Dermis blood vessel endothelial cell (primary cell): ENCODE results near the gene ZDHHC12. TPM values are rescaled to one million over a fixed set of nuclear protein-coding genes. Genes with fewer than 3 reads are reported as not detected.

Experiments
- DNase-seq: peaks from one replicate; pipeline ENCODE4 v3.0.0; 2010
- total RNA-seq: library from RNA; depleted of rRNA; stranded (reverse); fragments of >200 nt; gene quantifications from 2 replicates; pipeline ENCODE4 v1.2.3, GENCODE V29; 2014

ZDHHC12 gene
- total RNA-seq, 1 donor from 2014 or later: 41.0 TPM

DNA sequence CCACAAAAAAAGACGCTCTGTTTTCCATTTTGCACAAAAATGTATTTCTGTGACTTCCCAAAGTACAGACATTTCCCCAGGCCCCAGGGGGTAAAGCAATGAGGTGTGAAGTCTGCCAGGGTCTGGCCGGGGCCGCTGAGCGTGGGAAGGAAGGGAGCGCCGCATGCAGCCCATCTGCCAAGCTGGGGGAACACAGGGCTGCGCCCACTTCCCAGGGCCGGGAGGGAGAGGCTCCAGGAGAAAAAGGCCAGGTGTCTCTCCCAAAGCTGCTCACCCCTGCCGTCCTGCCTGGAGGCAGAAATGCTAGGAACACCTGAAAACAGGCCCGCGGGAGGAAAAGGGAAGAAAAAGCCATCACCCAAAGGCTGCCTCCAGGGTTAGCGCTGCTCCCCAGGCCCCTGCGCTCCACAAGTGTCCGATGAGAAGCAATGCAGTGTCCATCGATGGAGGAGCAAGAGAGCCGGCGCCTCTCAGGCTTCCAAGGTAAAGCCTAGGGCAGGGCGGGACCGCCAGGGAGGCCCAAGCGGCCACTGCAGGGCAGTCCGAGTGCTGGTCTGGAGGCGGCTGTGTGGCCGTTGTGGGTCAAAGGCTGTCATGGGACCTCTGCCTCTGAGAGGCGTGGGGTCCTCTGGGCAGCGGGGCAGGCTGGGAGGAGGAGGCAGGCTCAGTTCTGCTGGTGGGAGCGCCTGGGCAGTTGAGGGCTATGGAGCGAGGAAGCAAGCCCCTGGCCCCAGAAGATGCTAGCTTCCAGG is 6.0 kb upstream of the ZDHHC12 start:
- no peak for DNase-seq

DNA sequence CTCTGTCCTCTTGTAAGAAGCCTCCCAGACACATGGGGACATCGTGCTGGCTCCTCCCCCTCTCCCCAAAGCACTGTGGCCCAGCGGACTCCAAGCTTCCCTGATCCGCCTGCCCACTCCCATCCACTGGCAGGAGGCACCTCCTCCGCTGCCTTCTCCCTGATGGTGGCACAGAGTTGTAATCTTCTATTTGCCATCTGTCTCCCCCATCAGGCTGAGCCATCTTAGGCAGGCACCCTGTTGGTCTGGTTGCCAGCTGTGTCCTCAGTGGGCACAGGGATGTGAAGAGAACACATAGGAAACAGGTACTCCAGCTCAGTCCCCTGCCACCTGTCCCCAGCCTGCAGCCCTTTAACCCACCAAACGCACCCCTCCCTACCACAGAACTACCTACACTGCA is 5.4 kb upstream of the ZDHHC12 start:
- no peak for DNase-seq

DNA sequence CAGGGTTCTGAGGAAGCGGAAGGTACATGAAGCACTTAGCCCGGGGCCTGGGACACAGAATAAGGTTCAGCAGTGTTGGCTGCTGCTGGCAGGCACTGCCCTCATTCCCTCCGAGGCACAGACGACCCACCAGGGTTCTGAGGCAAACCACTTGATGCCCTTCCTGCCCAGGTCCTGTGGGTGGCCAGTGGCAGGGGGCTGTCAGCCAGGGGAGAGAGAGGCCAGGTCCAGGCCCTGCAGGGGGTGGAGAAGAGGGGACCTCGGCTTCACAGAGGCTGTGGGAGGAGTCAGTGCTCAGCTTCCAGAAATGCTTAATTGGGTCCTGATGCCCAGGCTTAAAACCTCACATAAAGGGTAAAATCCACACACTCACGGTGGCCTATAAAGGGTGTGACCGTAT is 4.4 kb upstream of the ZDHHC12 start:
- no peak for DNase-seq

DNA sequence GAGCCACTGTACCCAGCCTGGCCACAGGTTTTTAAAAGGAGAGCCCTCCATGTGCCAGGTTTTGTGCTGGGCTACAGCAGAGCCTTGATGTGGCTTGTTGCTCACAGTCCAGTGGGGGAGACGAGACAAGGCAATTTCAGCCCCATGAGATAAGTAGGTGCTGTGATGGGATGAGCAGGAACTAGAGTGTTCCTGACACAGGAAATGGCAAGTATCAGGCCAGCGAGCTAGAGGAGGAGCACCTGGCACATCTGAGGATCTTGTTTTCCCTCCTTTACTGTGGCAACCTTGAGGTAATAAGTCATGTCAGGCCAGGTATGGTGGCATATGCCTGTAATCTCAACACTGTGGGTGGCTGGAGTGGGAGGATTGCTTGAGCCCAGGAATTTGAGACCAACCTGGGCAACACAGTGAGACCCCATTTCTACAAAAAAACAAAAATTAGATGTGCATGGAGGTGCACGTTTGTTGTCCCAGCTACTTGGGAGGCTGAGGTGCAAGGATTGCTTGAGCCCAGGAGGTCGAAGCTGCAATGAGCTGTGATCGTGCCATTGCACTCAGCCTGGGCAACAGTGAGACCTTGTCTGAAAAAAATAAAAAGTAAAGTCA is 3.8 kb upstream of the ZDHHC12 start:
- no peak for DNase-seq

DNA sequence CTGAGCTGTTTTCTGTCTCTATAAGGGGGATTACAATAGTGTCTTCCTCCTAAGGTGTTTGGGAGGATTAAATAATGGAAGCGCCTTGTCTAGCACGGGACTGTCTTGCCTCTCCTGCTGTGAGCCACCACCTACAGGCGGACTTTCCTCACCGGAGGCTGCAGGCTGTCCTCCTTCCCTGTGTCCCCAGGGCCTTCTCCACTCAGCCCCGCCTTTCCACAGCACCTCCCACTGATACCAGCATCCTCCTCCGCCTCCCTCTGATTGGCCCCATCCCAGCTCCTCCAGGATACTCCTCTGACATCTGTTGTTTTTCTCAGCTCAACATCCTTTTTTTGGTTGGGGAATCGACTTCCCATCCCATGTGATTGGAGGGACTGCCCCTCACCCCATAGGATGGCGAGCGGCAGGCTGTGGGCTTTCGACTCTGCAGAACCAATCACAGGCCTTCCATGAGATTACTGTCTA is 851 bp upstream of the ZDHHC12 start:
- DNase-seq: peak; percentile 83

DNA sequence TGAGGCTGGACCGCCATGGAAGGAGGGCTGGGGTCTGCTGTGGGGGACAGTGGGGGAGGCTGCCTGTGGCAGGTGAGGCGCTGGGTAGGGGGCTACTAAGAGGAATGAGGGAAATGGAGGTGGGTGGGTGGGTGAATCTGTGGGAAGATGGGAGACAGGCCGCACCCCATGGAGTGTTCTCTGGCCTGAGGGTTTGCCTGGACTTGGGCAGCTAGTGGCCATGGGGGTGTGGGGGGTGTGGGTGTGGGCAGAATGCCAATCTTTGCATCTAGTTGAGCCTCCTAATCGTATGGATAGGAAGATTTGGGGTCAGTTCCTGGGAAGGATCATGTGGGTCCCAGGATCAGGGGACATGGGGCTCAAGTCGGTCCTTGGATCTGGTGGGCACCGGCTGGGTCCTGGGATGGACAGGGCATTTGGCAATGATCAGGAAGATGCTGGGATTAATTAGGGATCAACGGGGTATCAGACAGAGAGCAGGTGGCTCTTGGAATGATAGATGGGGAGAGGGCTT is 518 bp downstream of the ZDHHC12 start:
- DNase-seq: peak; percentile 25

DNA sequence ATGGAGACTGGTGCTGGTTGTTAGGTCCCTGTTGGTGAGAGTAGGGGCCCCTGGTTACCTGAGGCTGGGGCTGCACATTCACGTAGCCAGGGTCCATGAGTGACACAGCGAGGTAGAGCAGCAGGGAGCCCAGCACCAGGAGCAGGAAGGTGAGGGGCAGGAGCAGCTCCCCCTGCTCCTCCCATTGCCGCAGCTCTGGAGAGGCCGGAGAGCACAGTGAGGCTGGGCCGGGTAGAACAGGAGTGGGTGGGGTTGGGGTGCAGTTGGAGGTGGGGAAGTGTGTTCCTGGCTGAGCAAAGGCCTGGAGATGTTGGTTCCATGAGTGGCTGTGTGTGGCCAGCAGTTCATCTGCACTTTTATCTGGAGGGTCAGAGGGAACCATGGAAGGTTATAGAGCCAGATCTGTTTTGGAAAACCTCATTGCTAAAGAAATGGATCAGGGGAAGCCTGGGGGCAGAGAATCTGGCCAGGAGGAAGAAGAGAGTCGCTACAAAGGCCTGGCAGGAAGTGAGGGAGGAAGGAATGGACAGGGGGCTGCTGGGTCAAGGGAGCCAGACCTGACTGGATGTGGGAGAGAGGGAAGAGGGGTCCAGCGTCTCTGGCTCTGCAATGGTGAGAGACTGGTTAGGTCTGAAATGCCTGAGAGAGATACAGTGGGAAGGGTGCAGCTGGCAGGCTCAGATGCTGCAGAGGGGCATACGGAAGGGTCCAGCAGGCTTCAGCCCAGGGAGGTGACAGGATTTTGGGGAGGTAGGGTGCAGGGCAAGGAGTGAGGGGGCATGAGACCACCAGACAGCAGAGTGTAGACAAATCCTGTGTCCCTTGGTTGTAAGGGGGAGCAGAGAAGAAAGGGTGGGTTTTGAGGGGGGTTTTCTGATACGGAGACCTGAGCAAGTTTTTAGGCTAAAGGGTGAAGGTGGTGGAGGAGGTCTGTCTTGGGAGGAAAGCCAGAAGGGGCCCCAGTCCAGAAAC is 1.3 kb downstream of the ZDHHC12 start:
- DNase-seq: no peak

DNA sequence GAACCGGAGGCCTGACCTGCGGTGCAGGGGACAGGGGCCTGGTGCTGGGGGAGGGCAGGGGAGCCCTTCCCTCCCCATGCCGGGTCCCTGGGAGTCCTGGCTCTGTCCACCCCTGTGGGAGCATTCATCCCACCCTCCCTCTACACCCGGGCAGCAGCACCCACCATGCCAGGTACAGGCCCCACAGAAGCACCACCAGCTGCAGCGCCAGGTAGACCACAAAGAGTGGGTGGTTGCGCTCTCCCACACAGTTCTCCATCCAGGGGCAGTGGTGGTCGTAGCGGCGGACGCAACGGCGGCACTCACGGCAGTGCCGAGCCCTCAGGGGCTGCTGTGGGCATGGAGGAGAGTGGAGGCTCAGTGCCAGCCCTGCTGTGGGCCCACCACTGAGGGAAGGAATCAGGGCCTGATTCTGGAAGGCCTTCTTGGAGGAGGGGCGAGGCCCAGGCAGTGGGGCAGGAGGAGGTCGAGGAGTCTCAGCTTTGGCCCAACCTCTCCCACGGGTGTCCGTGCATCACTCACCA is 2.4 kb downstream of the ZDHHC12 start:
- no peak for DNase-seq

DNA sequence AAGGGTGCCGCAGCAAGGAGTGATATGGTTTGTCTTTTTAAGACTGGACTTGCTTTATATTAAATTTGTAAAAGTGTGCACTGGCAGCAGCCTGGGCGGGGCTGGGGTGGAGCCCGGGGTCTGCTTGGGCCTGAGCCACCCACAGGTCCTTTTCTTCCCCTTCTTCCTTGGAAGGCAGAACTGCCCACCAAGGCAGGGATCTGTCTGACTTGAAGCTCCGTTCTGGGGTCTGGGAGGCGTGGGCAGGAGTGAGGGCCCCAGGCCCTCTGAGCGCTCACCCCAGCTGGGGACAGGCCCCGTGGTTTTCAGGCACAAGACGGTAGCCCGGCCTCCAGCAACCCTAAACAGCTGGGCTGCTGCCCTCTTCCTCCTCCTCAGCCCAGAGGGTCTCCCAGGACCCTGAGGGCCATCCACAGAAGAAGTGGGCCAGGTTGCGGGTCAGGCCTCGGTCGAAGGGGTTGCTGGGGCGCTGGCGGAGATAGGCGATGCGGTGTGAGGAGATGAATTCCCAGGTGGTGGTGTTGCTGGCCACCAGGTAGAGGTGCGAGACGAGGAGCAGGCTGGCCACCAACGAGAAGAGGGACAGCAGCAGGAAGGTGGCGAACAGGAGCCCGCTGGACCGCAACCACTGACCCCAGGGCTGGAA is 3.0 kb downstream of the ZDHHC12 start:
- DNase-seq: no peak

DNA sequence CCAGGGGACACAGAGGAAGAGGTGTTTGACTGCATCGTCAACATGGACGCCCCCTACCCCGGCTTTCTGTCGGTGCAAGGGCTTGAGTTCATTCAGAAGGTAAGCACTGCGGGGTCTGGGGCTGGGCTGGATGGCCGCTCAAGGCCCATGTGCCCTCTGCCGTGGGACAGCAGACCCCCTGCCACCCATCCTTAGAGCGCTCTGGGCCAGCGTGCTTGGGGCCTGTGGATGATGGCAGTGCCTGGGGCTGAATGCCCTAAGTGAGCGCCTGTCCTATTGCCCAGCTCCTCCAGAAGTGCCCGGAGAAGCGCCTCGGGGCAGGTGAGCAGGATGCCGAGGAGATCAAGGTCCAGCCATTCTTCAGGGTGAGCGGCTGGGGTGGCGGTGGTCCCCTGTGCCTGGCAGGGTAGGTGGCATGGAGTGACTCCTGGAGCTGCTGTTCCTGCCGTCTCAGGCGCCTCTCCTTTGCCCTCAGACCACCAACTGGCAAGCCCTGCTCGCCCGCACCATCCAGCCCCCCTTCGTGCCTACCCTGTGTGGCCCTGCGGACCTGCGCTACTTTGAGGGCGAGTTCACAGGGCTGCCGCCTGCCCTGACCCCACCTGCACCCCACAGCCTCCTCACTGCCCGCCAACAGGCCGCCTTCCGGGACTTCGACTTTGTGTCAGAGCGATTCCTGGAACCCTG is 3.9 kb downstream of the ZDHHC12 start:
- no peak for DNase-seq

DNA sequence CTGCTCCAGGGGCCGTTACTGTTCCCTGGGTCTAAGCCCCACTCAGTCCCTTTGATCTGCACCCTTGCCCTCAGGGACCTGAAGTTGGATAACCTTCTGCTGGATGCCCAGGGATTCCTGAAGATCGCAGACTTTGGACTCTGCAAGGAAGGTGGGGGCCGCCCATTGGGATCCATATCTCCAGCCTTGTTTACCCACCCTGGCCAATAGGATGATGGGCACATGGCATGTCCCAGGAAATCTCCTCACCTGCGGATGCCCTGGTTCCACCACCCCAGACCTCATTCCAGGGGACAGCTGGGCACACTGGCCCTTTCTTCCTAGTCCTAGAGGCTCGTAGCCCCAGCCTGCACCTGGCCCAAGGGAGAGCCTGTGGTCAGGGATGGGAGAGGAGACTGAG is 5.5 kb downstream of the ZDHHC12 start:
- no peak for DNase-seq

DNA sequence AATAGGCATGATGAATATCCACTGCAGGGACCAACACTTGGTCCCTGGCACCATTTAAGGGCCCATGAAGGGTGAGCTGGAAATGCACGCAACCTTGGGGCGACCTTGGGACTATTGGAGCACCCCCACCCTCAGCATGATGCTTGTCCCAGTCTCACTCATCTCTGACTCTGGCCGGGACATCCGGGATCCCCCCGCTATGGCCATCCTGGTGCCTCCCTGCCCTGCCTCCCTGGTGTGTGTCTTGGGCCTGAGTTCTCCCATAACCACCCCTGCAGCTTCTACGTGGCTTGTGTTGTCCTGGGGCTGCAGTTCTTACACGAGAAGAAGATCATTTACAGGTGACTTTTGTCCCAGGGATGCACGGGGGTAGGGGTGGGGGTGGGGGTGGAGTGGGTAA is 5.9 kb downstream of the ZDHHC12 start:
- DNase-seq: no peak

DNA sequence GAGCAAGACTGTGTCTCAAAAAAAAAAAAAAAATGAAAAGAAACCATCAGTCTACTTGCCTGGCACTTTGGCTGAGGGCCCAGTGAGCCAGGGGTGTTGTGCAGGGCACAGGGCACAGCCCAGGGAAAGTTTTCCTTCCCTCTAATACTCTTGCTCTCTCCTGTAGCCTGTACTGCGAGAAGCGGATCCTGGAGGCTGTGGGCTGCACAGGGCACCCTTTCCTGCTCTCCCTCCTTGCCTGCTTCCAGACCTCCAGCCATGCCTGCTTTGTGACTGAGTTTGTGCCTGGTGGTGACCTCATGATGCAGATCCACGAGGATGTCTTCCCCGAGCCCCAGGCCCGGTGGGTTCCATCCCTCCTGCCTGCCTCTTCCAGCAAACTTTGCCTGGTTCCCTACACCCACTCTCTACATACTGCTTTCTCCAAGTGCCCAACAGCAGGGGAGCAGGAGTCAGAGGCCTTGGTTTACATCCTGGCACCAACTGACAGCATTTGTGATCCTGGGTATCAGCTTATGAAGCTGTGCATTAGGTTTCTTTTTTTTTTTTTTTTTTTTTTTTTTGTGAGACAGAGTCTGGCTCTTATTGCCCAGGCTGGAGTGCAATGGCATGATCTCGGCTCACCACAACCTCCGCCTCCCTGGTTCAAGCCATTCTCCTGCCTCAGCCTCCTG is 7.2 kb downstream of the ZDHHC12 start:
- no peak for DNase-seq

DNA sequence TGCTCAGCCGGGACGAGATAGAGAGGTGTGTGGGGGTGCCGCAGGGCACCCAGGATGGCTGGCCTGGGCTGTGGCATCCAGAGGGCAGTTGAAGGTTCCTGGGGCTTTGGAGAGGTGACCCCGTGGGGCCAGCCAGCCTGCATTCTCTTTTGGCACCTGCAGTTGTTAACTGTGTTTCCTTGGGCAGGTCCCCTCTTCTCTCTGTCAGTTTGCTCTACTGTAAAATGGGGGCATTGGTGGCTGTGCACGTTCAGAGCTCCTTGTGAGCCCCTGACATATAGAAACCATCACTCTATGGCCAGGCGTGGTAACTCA is 8.5 kb downstream of the ZDHHC12 start:
- DNase-seq: no peak

DNA sequence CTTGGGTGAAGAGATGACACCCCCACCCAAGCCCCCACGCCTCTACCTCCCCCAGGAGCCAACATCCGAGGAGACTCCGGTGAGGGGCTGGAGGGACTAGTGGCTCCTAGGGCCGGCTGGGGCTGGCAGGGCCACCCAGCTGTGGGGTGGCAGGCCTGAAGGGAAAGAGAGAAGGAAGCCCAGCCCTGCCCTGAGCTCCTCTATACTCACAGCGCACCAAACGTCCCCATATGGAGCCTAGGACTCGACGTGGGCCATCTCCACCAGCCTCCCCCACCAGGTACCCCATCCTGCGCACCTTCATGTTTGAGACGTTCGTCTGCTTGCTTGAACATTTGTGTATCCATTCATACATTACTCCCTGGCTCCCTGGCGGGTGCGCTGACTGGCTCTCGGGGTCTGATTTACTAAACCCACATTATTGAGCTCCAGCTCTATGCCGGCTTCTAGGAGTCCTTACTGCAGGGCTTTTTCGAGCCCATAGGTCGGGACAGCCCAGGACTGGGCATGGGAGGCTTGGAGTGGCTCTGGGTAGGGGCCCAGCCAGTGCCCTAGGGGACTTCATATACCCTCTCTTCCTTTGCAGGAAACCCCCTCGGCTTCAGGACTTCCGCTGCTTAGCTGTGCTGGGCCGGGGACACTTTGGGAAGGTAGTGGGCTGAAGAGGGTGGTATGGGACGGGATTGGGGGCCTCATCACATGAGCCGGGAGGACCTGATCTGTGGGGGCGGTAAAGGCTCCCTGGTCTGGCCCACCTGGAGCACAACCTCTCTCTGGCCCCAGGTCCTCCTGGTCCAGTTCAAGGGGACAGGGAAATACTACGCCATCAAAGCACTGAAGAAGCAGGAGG is 9.1 kb downstream of the ZDHHC12 start:
- DNase-seq: no peak

DNA sequence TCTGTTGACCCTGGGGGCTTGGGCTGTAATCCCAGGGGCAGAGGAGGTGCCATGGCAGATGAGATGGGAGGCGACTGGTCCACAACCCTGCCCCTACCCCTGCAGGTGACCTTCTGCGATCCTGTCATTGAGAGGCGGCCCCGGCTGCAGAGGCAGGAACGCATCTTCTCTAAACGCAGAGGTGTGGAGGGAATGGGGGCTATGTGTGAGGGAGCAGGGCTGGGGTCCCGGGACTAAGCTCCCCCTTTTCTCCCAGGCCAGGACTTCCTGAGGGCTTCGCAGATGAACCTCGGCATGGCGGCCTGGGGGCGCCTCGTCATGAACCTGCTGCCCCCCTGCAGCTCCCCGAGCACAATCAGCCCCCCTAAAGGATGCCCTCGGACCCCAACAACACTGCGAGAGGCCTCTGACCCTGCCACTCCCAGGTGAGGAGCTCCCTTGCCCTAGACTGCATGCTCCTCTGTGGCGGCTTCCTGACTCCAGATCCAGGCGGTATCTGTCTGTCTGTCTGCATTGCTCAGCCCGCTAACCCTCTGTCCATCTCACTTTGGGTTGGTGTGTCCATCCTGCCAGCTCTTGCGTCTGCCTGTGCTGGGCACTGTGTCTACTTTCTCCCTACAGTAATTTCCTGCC is 9.9 kb downstream of the ZDHHC12 start:
- DNase-seq: no peak

DNA sequence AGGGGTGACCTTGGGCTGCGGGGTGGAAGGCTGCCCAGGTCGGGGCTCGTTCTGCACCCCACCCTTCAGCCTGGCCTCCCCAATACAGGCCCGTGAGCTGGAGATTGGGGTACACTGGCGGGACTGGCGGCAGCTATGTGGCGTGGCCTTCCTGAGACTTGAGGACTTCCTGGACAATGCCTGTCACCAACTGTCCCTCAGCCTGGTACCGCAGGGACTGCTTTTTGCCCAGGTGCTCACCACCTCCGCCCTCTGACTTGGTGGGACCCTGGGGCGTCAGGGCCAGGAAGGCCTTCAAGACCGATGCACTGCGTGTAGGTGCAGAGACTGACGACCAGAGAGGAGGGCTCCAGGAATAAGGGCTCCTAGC is 10.5 kb downstream of the ZDHHC12 start:
- no peak for DNase-seq

DNA sequence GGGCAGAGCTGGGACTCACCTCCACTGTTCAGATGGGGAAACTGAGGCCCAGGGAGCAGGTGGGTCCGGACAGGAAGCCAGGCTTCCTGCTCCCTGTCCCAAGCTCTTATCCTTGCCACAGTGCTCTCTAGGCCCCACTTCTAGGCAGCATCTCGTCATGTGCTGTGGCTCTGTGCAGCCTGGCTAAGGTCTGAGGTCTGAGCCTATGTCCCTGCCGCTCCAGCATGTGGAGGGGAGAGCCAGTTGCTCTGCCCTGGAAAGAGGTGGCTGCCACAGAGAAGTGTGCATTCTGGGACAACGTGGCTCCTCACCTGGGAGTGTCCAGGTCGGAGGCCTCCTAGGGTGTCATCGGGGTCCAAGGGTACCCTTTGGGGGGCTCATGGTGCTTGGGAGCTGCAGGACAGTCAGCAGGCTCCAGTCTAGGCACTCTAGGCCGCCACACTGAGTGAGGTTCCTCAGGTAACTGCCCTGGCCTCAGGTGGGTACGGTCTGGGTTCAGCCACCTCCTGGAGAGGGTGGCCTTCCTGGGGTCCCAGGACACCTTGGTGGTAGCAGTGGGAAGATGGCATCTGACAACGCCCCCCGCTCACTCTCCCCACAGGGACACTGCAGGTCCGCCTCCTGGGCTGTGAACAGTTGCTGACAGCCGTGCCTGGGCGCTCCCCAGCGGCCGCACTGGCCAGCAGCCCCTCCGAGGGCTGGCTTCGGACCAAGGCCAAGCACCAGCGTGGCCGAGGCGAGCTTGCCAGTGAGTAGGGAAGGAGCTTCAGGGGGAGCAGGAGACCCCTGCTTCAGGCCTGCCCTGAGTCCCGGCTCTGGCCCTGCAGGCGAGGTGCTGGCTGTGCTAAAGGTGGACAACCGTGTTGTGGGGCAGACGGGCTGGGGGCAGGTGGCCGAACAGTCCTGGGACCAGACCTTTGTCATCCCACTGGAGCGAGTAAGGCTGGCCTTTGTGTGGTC is 11.2 kb downstream of the ZDHHC12 start:
- DNase-seq: no peak

DNA sequence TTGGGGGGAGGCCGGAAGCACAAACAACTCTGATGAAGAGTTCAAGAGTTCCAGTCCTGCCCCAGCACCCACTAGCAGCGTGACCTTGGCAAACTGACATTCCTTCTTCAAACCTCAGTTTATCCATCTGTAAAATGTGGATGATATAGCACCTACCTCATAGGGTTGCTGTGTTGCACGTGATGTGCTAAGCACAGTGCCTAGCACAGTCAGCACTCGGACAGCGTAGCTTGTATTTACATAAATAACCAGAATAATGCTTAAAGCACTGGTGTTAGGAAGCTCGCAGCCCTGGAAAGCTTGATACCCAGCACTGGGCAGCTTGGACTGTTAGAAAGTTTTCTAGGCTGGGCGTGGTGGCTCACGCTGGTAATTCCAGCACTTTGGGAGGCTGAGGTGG is 16.5 kb downstream of the ZDHHC12 start:
- DNase-seq: no peak
